Breast epithelium (tissue), 4 donors: Measurements from ENCODE around the gene C4orf36. TPM values are rescaled to one million over a fixed set of nuclear protein-coding genes. Genes with fewer than 3 reads are reported as not detected.

Experiments
- DNase-seq, 2 donors: peaks; one replicate each; pipeline ENCODE4 v3.0.0-alpha.2; 2019; ENCODE audit warnings: low spot score in 2 of 2
- H3K27ac ChIP-seq, 2 donors: fragments of 200-600 bp; sonication (generic) in 1 of 2; one replicate each; pipeline ENCODE4 v1.5.1; 2016 to 2019; ENCODE audit warnings: mild to moderate bottlenecking in 1 of 2
- H3K27me3 ChIP-seq, 2 donors: fragments of 200-600 bp; sonication (generic) in 1 of 2; one replicate each; pipeline versions ENCODE4 v1.5.1 to v1.6.0; 2017 to 2019; ENCODE audit warnings: control low read depth in 1 of 2, mild to moderate bottlenecking in 1 of 2
- H3K36me3 ChIP-seq: fragments of 200-600 bp; one replicate; pipeline ENCODE4 v1.5.1; 2019
- H3K4me1 ChIP-seq, 2 donors: fragments of 200-600 bp; sonication (generic); one replicate each; pipeline ENCODE4 v1.5.1; 2016 to 2019; ENCODE audit warnings: control low read depth in 1 of 2
- H3K4me3 ChIP-seq, 3 donors: fragments of 200-600 bp; sonication (generic); 1 replicate in 2 of 3; 2 replicates in 1 of 3; pipeline ENCODE4 v1.5.1; 2016 to 2019; ENCODE audit warnings: mild to moderate bottlenecking in 3 of 3, moderate library complexity in 2 of 3
- H3K9me3 ChIP-seq, 2 donors: fragments of 200-600 bp; sonication (generic) in 1 of 2; one replicate each; pipeline ENCODE4 v1.5.1; 2016 to 2019; ENCODE audit warnings: control low read depth in 1 of 2
- POLR2A ChIP-seq: fragments of 450-650 bp; IDR thresholded peaks from one replicate; pipeline ENCODE4 v1.6.1; 2016; ENCODE audit warnings: antibody characterized with exemption, mild to moderate bottlenecking, moderate library complexity
- POLR2AphosphoS5 ChIP-seq, 3 donors: sonication (generic); formaldehyde crosslinking; IDR thresholded peaks; one replicate each; pipeline ENCODE4 v1.6.1; 2017; ENCODE audit warnings: antibody characterized with exemption in 3 of 3
- intact Hi-C: fragments of 100-400 bp; cut with DNase I; formaldehyde crosslinking; loops from one replicate; pipeline ENCODE4 v1.15.1; 2023; ENCODE audit warnings: low total_unique reads
- total RNA-seq, 3 donors: library from RNA; depleted of rRNA; stranded (reverse); fragments of >200 nt; gene quantifications; one replicate each; pipeline ENCODE4 v1.1.0, GENCODE V29; 2016
- TF ChIP-seq, protein P1 (sequence below), 3 donors: fragments of 450-650 bp; IDR thresholded peaks; one replicate each; pipeline ENCODE4 v1.5.1; 2016 to 2017; ENCODE audit warnings: antibody characterized with exemption in 3 of 3, mild to moderate bottlenecking in 3 of 3, moderate library complexity in 3 of 3

Gene C4orf36
- total RNA-seq, 3 donors from 2014 or later = 0.96 to 6.6 (median 5.7) TPM

DNA sequence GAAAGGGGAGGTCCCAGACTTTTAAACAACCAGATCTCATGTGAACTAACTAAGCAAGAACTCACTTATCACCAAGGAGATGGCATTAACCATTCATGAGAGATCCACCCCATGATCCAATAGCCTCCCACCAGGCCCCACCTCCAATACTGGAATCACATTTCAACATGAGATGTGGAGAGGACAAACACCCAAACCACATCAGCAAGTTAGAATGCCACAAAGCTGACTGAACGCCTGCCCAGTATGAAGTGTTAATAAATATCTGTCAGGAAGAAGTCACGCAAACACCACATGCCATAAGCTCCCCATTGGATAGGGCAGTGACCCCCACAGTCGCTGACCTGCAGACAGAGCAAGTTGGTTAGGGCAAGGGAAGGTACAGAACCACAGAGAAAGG, 57.3 kb downstream of the C4orf36 start:
- no peak for TF ChIP-seq POLR2A
- TF ChIP-seq POLR2AphosphoS5 (IDR thresholded peaks at IDR 0.05) = no peak
- TF ChIP-seq, protein P1, sequence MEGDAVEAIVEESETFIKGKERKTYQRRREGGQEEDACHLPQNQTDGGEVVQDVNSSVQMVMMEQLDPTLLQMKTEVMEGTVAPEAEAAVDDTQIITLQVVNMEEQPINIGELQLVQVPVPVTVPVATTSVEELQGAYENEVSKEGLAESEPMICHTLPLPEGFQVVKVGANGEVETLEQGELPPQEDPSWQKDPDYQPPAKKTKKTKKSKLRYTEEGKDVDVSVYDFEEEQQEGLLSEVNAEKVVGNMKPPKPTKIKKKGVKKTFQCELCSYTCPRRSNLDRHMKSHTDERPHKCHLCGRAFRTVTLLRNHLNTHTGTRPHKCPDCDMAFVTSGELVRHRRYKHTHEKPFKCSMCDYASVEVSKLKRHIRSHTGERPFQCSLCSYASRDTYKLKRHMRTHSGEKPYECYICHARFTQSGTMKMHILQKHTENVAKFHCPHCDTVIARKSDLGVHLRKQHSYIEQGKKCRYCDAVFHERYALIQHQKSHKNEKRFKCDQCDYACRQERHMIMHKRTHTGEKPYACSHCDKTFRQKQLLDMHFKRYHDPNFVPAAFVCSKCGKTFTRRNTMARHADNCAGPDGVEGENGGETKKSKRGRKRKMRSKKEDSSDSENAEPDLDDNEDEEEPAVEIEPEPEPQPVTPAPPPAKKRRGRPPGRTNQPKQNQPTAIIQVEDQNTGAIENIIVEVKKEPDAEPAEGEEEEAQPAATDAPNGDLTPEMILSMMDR (IDR thresholded peaks at IDR 0.05) = no peak
- Histone ChIP-seq H3K4me3 (no peak overlapping the region), H3K36me3 (no peaks in the 10 kb centered on the region), H3K4me1 (peaks cover 0 to 3% of the 10 kb centered on the region in 2 donors), H3K27ac (no peak overlapping the region), H3K9me3 (no peaks in the 10 kb centered on the region), H3K27me3 (no peaks in the 10 kb centered on the region)
- no peak for DNase-seq
- intact Hi-C loops = no loop called here

DNA sequence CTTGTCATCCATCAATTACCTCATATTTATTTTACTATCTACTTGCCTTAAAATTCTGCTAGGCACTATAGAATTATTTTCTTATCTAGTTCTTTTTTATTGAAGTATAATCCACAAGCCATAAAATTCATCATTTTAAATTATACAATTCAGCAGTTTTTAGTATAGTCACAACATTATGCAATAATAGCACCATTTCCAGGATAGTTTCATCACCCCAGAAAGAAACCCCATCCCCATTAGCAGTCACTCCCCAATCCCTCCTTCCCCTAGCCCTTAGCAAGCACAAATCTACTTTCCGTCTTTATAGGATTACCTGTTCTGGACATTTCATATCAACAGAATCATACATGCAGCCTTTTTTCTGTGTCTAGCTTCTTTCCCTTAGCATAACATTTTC, 58.6 kb downstream of the C4orf36 start:
- Histone ChIP-seq H3K27ac (no peak overlapping the region), H3K4me3 (no peak overlapping the region), H3K36me3 (no peaks in the 10 kb centered on the region), H3K4me1 (peaks cover 0 to 3% of the 10 kb centered on the region in 2 donors), H3K27me3 (no peaks in the 10 kb centered on the region), H3K9me3 (no peaks in the 10 kb centered on the region)
- intact Hi-C loops = no loop called here
- TF ChIP-seq POLR2AphosphoS5 (IDR thresholded peaks at IDR 0.05) (no peak), POLR2A (no peak)
- TF ChIP-seq, protein P1 (IDR thresholded peaks at IDR 0.05) = no peak
- DNase-seq = no peak

DNA sequence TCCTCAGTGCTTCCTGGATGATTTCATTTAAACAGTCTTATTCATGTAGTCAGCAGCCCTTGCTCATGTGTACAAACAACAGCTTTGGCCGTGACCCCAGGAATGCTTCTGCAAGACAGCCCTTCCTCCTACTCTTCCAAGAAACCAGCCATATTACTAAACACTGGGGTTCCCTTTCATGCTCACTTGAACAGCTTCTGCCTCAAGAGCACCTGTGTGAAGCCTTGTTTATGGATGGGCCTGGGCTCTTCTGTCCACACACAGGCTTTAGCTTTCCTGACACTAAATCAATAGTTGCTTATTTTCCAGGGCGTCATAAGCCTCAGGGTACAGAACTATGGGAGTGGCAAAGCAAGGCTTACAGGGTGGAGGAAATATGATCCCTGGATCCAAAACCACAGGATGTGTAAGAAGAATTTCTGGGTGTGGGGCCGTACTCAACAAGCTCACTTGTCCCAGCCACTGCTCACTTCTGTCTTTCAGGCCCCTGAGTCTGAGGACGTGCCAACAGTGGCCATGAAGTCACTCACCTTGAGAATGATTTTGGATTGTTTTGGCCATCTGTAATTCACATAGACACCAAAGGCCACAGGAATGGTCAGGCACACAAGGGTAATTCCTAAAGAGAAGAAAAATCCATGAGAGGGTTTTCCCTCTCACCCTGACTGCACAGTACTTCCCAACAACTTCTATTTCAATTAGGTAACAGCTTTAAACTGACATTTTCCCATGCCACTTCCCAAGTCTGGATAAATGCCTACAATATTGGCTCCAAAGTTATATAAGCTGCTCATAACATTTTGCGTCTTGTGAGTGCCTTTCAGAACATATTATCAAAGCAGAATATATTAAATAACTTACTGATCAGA, 60.7 kb downstream of the C4orf36 start:
- Histone ChIP-seq H3K4me1 (peaks cover 0 to 3% of the 10 kb centered on the region in 2 donors), H3K27me3 (no peaks in the 10 kb centered on the region), H3K36me3 (no peaks in the 10 kb centered on the region), H3K4me3 (peak overlapping the region in 1 of 3 donors; percentile 11), H3K27ac (peak overlapping the region; percentile 62 to 72), H3K9me3 (no peaks in the 10 kb centered on the region)
- TF ChIP-seq POLR2AphosphoS5 (IDR thresholded peaks at IDR 0.05) (peak in 1 of 3 donors; percentile 20), POLR2A (no peak)
- TF ChIP-seq, protein P1 (IDR thresholded peaks at IDR 0.05) = no peak
- DNase-seq = peak; percentile 55 to 61
- intact Hi-C loops = no loop called here

Other genes with a start within 250 kb of the C4orf36 start
- 1 to 10 TPM; 4.0 to 5.9 (median 4.6) TPM for gene SLC10A6, start 43.0 kb downstream of the C4orf36 start, total RNA-seq
- 10 to 100 TPM; 67.2 to 80.5 (median 70.5) TPM for gene AFF1, start 42.6 kb upstream of the C4orf36 start, total RNA-seq